ENCODE results near the gene OR5K4.

The OR5K4 gene, protein sequence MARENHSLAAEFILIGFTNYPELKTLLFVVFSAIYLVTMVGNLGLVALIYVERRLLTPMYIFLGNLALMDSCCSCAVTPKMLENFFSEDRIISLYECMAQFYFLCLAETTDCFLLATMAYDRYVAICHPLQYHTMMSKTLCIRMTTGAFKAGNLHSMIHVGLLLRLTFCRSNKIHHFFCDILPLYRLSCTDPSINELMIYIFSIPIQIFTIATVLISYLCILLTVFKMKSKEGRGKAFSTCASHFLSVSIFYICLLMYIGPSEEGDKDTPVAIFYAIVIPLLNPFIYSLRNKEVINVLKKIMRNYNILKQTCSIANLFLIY

DNA sequence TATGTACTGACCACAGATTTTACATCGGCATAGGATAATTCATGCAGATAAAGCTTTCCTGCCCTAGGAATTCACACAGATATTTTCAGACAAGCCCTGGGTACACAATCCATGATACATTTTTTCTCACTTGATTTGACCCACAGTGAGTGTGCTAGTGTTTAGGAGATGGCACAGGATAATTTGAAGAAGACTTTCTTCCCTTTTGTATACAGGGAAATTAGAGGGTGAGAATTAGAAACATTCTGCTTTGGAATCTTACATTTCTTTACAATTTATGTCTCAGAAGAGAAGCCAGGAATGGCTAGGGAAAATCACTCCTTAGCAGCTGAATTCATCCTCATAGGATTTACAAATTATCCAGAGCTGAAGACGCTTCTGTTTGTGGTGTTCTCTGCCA is at the start of gene OR5K4:
OR5K4 (plus strand) TSS at position 301 of the 400 bp plus-strand sequence; CDS start at position 301, 0 bp downstream.
- Histone ChIP-seq H3K4me3 (ENCODE audit: low read depth, low read length) (no peak within 1 kb of the TSS), H3K27me3 (replicated peaks) (no peaks in the 10 kb centered on the region), H3K36me3 (replicated peaks) (no peaks in the 10 kb centered on the region), H3K27ac (no peak within 1 kb of the TSS)
- in situ Hi-C loops (cut with HindIII; ENCODE audit: low pct_ligation_motif_present, low sequenced_read_pairs), result no loop called here
- no peak for DNase-seq
- TF ChIP-seq, protein P1, sequence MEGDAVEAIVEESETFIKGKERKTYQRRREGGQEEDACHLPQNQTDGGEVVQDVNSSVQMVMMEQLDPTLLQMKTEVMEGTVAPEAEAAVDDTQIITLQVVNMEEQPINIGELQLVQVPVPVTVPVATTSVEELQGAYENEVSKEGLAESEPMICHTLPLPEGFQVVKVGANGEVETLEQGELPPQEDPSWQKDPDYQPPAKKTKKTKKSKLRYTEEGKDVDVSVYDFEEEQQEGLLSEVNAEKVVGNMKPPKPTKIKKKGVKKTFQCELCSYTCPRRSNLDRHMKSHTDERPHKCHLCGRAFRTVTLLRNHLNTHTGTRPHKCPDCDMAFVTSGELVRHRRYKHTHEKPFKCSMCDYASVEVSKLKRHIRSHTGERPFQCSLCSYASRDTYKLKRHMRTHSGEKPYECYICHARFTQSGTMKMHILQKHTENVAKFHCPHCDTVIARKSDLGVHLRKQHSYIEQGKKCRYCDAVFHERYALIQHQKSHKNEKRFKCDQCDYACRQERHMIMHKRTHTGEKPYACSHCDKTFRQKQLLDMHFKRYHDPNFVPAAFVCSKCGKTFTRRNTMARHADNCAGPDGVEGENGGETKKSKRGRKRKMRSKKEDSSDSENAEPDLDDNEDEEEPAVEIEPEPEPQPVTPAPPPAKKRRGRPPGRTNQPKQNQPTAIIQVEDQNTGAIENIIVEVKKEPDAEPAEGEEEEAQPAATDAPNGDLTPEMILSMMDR (IDR thresholded peaks at IDR 0.05; ENCODE audit: low read depth, low read length, missing control alignments), result no peak

DNA sequence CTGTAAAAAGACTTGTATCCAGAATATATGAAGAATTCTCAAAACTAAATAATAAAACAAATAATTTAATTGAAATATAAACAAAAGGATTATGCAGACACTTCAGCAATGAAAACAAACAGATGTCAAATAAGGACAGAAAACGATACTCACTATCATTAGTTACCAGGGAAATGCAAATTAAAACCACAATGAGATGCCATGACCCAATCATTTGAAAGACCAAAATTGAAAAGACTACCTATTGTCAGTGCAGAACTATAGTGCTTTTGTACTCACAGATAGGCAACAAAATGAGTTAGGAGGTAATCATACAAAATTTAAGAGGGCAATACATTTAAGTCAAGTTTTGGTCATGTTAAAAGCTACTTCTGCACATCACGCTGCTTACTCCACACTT is 31.6 kb upstream of the OR5K4 start:
- no peak for DNase-seq
- Histone ChIP-seq H3K27ac (no peak overlapping the region), H3K36me3 (replicated peaks) (no peaks in the 10 kb centered on the region), H3K27me3 (replicated peaks) (no peaks in the 10 kb centered on the region), H3K4me3 (ENCODE audit: low read depth, low read length) (no peak overlapping the region)
- TF ChIP-seq, protein P1 (IDR thresholded peaks at IDR 0.05; ENCODE audit: low read depth, low read length, missing control alignments), result no peak
- in situ Hi-C loops (cut with HindIII; ENCODE audit: low pct_ligation_motif_present, low sequenced_read_pairs), result no loop called here

DNA sequence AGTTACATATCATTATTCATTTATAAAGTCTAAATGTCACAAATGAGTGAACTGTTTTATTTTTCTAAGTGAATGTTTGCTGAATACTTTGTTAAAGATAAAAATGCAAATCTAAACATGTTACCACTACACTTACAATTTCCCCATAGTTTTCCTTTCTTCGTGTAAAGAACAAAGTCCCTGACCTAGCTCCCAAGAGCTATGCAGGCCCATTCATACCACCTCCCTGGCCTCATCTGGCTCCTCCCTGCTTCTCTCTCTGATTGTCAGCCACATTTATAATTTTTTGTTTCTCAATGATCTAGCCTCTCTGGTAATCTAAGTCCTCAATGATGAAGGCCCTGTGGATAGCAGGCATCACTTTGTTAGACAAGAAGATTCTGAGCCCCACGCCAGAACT is 31.0 kb upstream of the OR5K4 start:
- in situ Hi-C loops (cut with HindIII; ENCODE audit: low pct_ligation_motif_present, low sequenced_read_pairs), result no loop called here
- H3K36me3 ChIP-seq (replicated peaks), result no peaks in the 10 kb centered on the region
- DNase-seq, result no peak
- TF ChIP-seq, protein P1 (IDR thresholded peaks at IDR 0.05; ENCODE audit: low read depth, low read length, missing control alignments), result no peak
- no peak overlapping the region for H3K27ac ChIP-seq
- no peak overlapping the region for H3K4me3 ChIP-seq (ENCODE audit: low read depth, low read length)
- no peaks in the 10 kb centered on the region for H3K27me3 ChIP-seq (replicated peaks)

DNA sequence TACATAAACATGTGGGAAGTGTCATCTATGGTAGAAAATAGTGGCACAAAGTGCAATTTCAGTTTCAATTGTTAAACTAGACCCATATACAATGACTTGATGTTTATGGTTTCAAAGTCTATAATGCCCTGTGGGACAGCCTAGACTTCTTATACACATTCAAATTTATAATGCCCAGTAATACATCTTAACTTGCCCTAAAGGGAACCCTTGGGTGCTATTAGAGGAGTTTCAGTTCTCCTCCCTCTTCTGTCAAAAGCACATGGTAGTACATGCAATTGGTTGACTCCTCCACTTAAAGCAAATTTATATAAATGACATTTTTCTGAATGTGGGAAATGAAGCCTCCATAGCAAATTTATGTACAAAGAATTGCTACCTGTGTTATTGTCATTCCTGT is 30.2 kb upstream of the OR5K4 start:
- TF ChIP-seq, protein P1 (IDR thresholded peaks at IDR 0.05; ENCODE audit: low read depth, low read length, missing control alignments), result no peak
- DNase-seq, result no peak
- no peaks in the 10 kb centered on the region for H3K36me3 ChIP-seq (replicated peaks)
- in situ Hi-C loops (cut with HindIII; ENCODE audit: low pct_ligation_motif_present, low sequenced_read_pairs), result no loop called here
- no peaks in the 10 kb centered on the region for H3K27me3 ChIP-seq (replicated peaks)
- H3K27ac ChIP-seq, result no peak overlapping the region
- no peak overlapping the region for H3K4me3 ChIP-seq (ENCODE audit: low read depth, low read length)

DNA sequence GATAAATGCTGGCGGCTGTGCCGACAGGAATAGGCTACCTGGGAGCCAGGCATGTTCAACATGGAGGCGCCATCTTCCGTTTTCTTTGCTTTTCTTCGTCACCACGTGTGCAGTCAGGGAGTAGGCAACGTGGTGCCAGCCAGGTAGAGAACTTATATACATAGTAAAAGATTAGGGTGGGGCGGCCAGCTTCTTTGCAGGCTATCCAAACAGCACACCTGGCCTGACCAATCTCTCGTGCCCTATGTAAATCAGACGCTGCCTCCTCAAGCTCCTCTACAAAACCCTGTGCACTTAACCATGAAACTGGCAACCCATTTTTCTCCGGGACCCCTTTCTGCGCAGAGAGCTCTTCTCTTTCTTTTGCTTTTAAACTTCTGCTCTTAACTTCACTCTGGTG is 28.6 kb upstream of the OR5K4 start:
- no peaks in the 10 kb centered on the region for H3K36me3 ChIP-seq (replicated peaks)
- no peak overlapping the region for H3K27ac ChIP-seq
- in situ Hi-C loops (cut with HindIII; ENCODE audit: low pct_ligation_motif_present, low sequenced_read_pairs), result no loop called here
- DNase-seq, result no peak
- H3K4me3 ChIP-seq (ENCODE audit: low read depth, low read length), result no peak overlapping the region
- TF ChIP-seq, protein P1 (IDR thresholded peaks at IDR 0.05; ENCODE audit: low read depth, low read length, missing control alignments), result no peak
- H3K27me3 ChIP-seq (replicated peaks), result no peaks in the 10 kb centered on the region

Measured in brain microvascular endothelial cell (primary cell).